ENCODE results near the gene DEPDC1B.
"Not testable (repeated sequence)": the region's sequence is repeated elsewhere in the genome, so short reads cannot be mapped to it uniquely, and the experiment has no call there.

Gene DEPDC1B

DNA sequence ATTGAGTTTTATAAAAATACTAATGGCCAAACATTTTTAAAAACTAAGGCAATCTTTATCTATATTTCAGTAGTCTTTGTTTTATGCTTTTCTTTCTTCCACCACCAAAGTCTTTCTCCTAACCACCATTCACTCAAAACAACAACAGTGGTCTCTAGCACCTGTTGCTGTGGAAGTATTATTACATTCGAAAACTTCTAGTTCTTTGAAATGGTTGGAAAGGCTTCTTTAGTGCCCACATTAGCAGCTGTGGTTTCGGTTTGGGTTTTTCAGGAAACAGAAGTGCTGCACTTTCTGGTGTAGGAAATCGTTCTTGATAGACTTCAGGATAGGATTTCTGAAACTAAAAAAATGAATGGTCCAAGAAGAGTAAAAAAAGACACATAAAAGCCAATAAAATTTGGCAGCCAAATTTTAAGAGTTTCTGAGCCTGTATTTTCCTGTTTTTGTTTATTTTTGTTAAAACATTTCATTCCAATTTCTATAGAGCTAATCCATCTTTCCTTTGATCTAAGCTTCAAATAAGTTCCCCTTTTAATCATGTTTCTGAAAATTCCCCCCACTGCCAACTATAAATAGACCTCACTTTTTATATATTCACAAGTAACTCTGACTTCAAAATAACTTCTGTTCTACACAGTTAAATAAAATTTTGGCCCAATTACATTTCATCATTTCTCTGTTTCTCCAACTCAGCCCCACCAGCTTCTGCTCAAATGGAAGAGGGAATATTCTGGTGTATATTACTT is 102.2 kb downstream of the DEPDC1B start:
- Mint-ChIP-seq H3K27me3 (ENCODE audit: low read depth) (no peaks in the 10 kb centered on the region), H3K4me1 (ENCODE audit: low read depth) (peaks cover 26% of the 10 kb centered on the region), H3K27ac (no peak overlapping the region), H3K9me3 (no peaks in the 10 kb centered on the region), H3K36me3 (ENCODE audit: low read depth) (peaks cover 26% of the 10 kb centered on the region), H3K4me3 (peak overlapping the region; percentile 18)

- Mint-ChIP-seq H3K4me3 (no peak overlapping the region), H3K27me3 (ENCODE audit: low read depth) (no peaks in the 10 kb centered on the region)
These were observed 105.1 kb downstream of the DEPDC1B start for GRCh38 chr5:60594715-60595477.

GRCh38 chr5:60590172-60590571 is 109.8 kb downstream of the DEPDC1B start:
- no peak overlapping the region for H3K27ac Mint-ChIP-seq
- no peaks in the 10 kb centered on the region for H3K9me3 Mint-ChIP-seq
- H3K4me3 Mint-ChIP-seq: no peak overlapping the region
- H3K27me3 Mint-ChIP-seq (ENCODE audit: low read depth): no peaks in the 10 kb centered on the region
- peaks cover 8% of the 10 kb centered on the region for H3K36me3 Mint-ChIP-seq (ENCODE audit: low read depth)
- no peaks in the 10 kb centered on the region for H3K4me1 Mint-ChIP-seq (ENCODE audit: low read depth)

More at GRCh38 chr5:60594715-60595477, 105.1 kb downstream of the DEPDC1B start:
- Mint-ChIP-seq H3K36me3 (ENCODE audit: low read depth) (peaks cover 20% of the 10 kb centered on the region), H3K9me3 (no peaks in the 10 kb centered on the region), H3K4me1 (ENCODE audit: low read depth) (peaks cover 23% of the 10 kb centered on the region), H3K27ac (no peak overlapping the region)

DNA sequence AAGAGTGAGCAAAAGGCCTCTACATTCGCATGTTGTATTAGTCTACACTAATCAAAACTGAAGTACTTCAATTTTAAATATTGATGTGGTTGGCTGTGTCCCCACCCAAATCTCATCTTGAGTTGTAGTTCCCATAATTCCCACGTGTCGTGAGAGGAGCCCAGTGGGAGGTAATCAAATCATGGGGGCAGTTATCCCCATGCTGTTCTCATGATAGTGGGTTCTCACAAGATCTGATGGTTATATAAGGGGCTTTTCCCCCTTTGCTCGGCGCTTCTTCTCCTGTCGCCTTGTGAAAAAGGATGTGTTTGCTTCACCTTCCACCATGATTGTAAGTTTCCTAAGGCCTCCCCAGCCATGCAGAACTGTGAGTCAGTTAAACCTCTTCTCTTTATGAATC is 112.7 kb downstream of the DEPDC1B start:
- not testable (repeated sequence) for H3K27ac Mint-ChIP-seq; H3K9me3 Mint-ChIP-seq; H3K4me3 Mint-ChIP-seq; H3K36me3 Mint-ChIP-seq (ENCODE audit: low read depth); H3K4me1 Mint-ChIP-seq (ENCODE audit: low read depth); H3K27me3 Mint-ChIP-seq (ENCODE audit: low read depth)

- Mint-ChIP-seq H3K27ac (no peak overlapping the region), H3K36me3 (ENCODE audit: low read depth) (no peaks in the 10 kb centered on the region), H3K9me3 (peaks cover 3% of the 10 kb centered on the region), H3K4me1 (ENCODE audit: low read depth) (no peaks in the 10 kb centered on the region), H3K27me3 (ENCODE audit: low read depth) (no peaks in the 10 kb centered on the region), H3K4me3 (no peak overlapping the region)
These were observed 113.6 kb downstream of the DEPDC1B start for GRCh38 chr5:60586307-60586901.

GRCh38 chr5:60585618-60586017 is 114.3 kb downstream of the DEPDC1B start:
- Mint-ChIP-seq H3K27me3 (ENCODE audit: low read depth) (no peaks in the 10 kb centered on the region), H3K4me1 (ENCODE audit: low read depth) (no peaks in the 10 kb centered on the region), H3K36me3 (ENCODE audit: low read depth) (no peaks in the 10 kb centered on the region), H3K9me3 (peaks cover 3% of the 10 kb centered on the region), H3K4me3 (no peak overlapping the region), H3K27ac (no peak overlapping the region)

DNA sequence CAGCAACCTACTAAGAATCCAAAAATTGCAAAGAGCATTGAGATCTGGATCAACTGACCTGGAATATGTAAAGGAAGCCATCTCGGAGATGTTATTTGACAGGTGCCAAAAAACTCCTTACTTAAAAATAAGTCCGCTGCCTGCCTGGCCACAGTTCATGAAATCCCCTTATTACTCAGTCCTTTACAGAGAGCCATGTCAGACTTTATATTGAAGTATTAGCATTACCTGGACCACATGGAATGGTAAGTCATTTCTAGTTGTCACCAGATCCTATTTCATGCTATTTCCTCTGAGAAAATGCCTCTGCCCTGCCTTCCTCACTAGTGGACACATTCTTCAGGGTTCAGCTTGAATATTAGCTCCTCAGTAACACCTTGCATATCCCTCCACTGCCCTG is 115.7 kb downstream of the DEPDC1B start:
- Mint-ChIP-seq H3K9me3 (peaks cover 3% of the 10 kb centered on the region), H3K4me3 (no peak overlapping the region), H3K27ac (no peak overlapping the region), H3K27me3 (ENCODE audit: low read depth) (no peaks in the 10 kb centered on the region), H3K36me3 (ENCODE audit: low read depth) (no peaks in the 10 kb centered on the region), H3K4me1 (ENCODE audit: low read depth) (no peaks in the 10 kb centered on the region)

- Mint-ChIP-seq H3K9me3 (peaks cover 3% of the 10 kb centered on the region), H3K4me1 (ENCODE audit: low read depth) (no peaks in the 10 kb centered on the region), H3K27me3 (ENCODE audit: low read depth) (no peaks in the 10 kb centered on the region)
These were observed 116.3 kb downstream of the DEPDC1B start for GRCh38 chr5:60583616-60584015.

GRCh38 chr5:60578315-60578714 is 121.7 kb downstream of the DEPDC1B start:
- H3K27ac Mint-ChIP-seq: no peak overlapping the region
- no peaks in the 10 kb centered on the region for H3K4me1 Mint-ChIP-seq (ENCODE audit: low read depth)
- H3K27me3 Mint-ChIP-seq (ENCODE audit: low read depth): no peaks in the 10 kb centered on the region
- H3K36me3 Mint-ChIP-seq (ENCODE audit: low read depth): no peaks in the 10 kb centered on the region
- no peak overlapping the region for H3K4me3 Mint-ChIP-seq
- peaks cover 22% of the 10 kb centered on the region for H3K9me3 Mint-ChIP-seq

More at GRCh38 chr5:60583616-60584015, 116.3 kb downstream of the DEPDC1B start:
- H3K36me3 Mint-ChIP-seq (ENCODE audit: low read depth): no peaks in the 10 kb centered on the region
- H3K27ac Mint-ChIP-seq: no peak overlapping the region
- H3K4me3 Mint-ChIP-seq: no peak overlapping the region

DNA sequence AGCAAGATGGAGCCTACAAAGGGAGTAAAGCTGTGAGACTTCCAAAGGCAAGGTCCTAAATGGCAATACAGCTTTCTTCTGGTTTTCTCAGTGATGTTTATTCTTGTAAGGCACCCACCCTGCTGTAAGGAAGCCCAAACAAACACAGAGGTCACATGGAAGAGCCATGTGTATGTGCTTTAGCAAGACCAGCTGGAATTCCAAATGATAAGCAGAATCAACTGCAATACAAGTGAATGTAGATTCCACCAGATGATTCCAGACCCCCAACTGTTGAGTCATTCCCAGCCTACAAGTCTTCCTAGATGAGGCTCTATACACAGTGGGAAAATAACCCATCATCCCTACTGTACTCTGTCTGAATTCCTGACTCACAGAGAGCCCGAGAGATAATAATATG is 122.8 kb downstream of the DEPDC1B start:
- no peak overlapping the region for H3K4me3 Mint-ChIP-seq
- no peaks in the 10 kb centered on the region for H3K4me1 Mint-ChIP-seq (ENCODE audit: low read depth)
- H3K9me3 Mint-ChIP-seq: peaks cover 27% of the 10 kb centered on the region
- H3K27me3 Mint-ChIP-seq (ENCODE audit: low read depth): no peaks in the 10 kb centered on the region
- no peaks in the 10 kb centered on the region for H3K36me3 Mint-ChIP-seq (ENCODE audit: low read depth)
- no peak overlapping the region for H3K27ac Mint-ChIP-seq

GRCh38 chr5:60576425-60576824 is 123.5 kb downstream of the DEPDC1B start:
- H3K4me3 Mint-ChIP-seq: no peak overlapping the region
- H3K9me3 Mint-ChIP-seq: peaks cover 24% of the 10 kb centered on the region
- no peaks in the 10 kb centered on the region for H3K27me3 Mint-ChIP-seq (ENCODE audit: low read depth)
- no peaks in the 10 kb centered on the region for H3K36me3 Mint-ChIP-seq (ENCODE audit: low read depth)
- H3K4me1 Mint-ChIP-seq (ENCODE audit: low read depth): no peaks in the 10 kb centered on the region
- H3K27ac Mint-ChIP-seq: no peak overlapping the region

- H3K4me1 Mint-ChIP-seq (ENCODE audit: low read depth): no peaks in the 10 kb centered on the region
- H3K9me3 Mint-ChIP-seq: peaks cover 24% of the 10 kb centered on the region
- no peaks in the 10 kb centered on the region for H3K36me3 Mint-ChIP-seq (ENCODE audit: low read depth)
- no peak overlapping the region for H3K27ac Mint-ChIP-seq
- H3K27me3 Mint-ChIP-seq (ENCODE audit: low read depth): no peaks in the 10 kb centered on the region
- H3K4me3 Mint-ChIP-seq: no peak overlapping the region
These were observed 131.3 kb downstream of the DEPDC1B start for GRCh38 chr5:60568646-60569045.

DNA sequence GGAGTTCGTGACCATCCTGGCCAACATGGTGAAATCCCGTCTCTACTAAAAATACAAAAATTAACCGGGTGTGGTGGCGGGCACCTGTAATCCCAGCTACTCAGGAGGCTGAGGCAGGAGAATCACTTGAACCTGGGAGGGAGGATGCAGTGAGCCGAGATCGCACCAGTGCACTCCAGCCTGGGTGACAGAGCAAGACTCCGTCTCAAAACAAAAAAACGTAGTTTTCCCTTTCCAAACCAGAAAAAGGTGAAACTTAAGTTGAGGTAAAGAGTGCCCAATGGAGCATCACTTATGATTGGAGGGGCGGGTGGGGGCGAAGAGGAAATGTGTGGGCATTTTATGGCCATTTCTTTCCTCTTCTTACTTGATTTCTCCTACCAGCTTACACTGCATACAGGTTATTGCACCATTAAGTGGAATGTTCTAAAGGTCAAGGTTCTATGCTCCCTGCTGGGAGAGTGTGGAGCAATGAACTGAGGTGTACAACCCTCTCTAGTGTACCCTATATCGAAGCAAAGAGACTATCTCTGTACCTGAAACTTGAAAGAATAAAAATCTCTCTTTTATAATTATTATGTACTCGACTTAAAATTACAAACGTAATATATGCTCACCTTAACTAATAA is 136.2 kb downstream of the DEPDC1B start:
- H3K36me3 Mint-ChIP-seq (ENCODE audit: low read depth): no peaks in the 10 kb centered on the region
- no peak overlapping the region for H3K4me3 Mint-ChIP-seq
- H3K9me3 Mint-ChIP-seq: peaks cover 16% of the 10 kb centered on the region
- H3K4me1 Mint-ChIP-seq (ENCODE audit: low read depth): no peaks in the 10 kb centered on the region
- H3K27ac Mint-ChIP-seq: no peak overlapping the region
- no peaks in the 10 kb centered on the region for H3K27me3 Mint-ChIP-seq (ENCODE audit: low read depth)

DNA sequence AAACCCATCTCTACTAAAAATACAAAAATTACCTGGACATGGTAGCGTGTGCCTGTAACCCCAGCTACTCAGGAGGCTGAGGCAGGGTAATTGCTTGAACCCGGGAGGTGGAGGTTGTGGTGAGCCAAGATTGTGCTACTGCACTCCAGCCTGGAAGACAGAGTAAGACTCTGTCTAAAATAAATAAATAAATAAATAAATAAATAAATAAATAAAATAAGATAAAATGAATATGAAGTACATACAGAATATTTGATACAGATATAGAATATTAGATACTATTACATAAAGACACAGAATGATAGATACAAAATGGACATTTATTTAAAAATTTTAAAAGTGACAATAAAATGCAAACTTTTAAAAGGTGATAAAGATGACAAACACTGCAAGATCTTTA is 146.7 kb downstream of the DEPDC1B start:
- H3K9me3 Mint-ChIP-seq; H3K36me3 Mint-ChIP-seq (ENCODE audit: low read depth); H3K27me3 Mint-ChIP-seq (ENCODE audit: low read depth); H3K27ac Mint-ChIP-seq; H3K4me1 Mint-ChIP-seq (ENCODE audit: low read depth); H3K4me3 Mint-ChIP-seq: not testable (repeated sequence)

All from T-helper 1 cell treated with Interleukin-12 subunit alpha and Interleukin-12 subunit beta and Interleukin-4 antibody, amounts not matched to agents 30 μg/mL and 1 μg/mL, for 36 hours (primary cell).